Endothelial cell (in vitro differentiated cells): ENCODE results near the gene SEMA3E. TPM values are rescaled to one million over a fixed set of nuclear protein-coding genes. Genes with fewer than 3 reads are reported as not detected.
"Not testable (repeated sequence)": the region's sequence is repeated elsewhere in the genome, so short reads cannot be mapped to it uniquely, and the experiment has no call there.

Source experiments
- DNase-seq: peaks from one replicate; pipeline ENCODE4 v3.0.0; 2021; ENCODE audit warnings: low spot score
- H3K27ac Mint-ChIP-seq: one replicate; pipeline ENCODE4 v1.8.0; 2021; ENCODE audit warnings: mixed read lengths, inconsistent platforms; ENCODE audit not compliant: unreplicated experiment
- H3K27me3 Mint-ChIP-seq: one replicate; pipeline ENCODE4 v1.8.0; 2021; ENCODE audit warnings: mild to moderate bottlenecking, moderate library complexity, mixed read lengths, inconsistent platforms; ENCODE audit not compliant: unreplicated experiment
- H3K36me3 Mint-ChIP-seq: one replicate; pipeline ENCODE4 v1.8.0; 2021; ENCODE audit warnings: mild to moderate bottlenecking, low read depth, mixed read lengths, inconsistent platforms; ENCODE audit not compliant: unreplicated experiment
- H3K4me1 Mint-ChIP-seq: one replicate; pipeline ENCODE4 v1.8.0; 2021; ENCODE audit warnings: mild to moderate bottlenecking, mixed read lengths, inconsistent platforms; ENCODE audit not compliant: unreplicated experiment
- H3K4me3 Mint-ChIP-seq: one replicate; pipeline ENCODE4 v1.8.0; 2021; ENCODE audit warnings: mild to moderate bottlenecking, mixed read lengths, inconsistent platforms; ENCODE audit not compliant: unreplicated experiment
- H3K9me3 Mint-ChIP-seq: one replicate; pipeline ENCODE4 v1.8.0; 2021; ENCODE audit warnings: mixed read lengths, inconsistent platforms; ENCODE audit not compliant: unreplicated experiment
- CTCF ChIP-seq: fragments of 200-600 bp; sonication (generic); IDR thresholded peaks from one replicate; pipeline ENCODE4 v1.5.0; 2021; ENCODE audit warnings: antibody characterized with exemption; ENCODE audit not compliant: unreplicated experiment
- total RNA-seq: library from RNA; stranded (reverse); fragmentation: NEBNext Ultra II Directional; extraction: Animal tissue kit (Norgen Biotek cat#: 25700); gene quantifications from one replicate; pipeline ENCODE4 v1.2.1, GENCODE V29; 2021; ENCODE audit not compliant: unreplicated experiment

The SEMA3E gene
- total RNA-seq, 1 donor from 2014 or later, result 0.62 TPM

GRCh38 chr7:83449781-83450180 lies 199.2 kb downstream of the SEMA3E start:
- H3K4me3 Mint-ChIP-seq, result no peak overlapping the region
- no peak overlapping the region for H3K27ac Mint-ChIP-seq

GRCh38 chr7:83447681-83448080 lies 201.3 kb downstream of the SEMA3E start:
- no peak for DNase-seq
- no peak for TF ChIP-seq CTCF
- no peaks in the 10 kb centered on the region for H3K27me3 Mint-ChIP-seq
- H3K36me3 Mint-ChIP-seq, result no peaks in the 10 kb centered on the region
- no peak overlapping the region for H3K4me3 Mint-ChIP-seq
- no peak overlapping the region for H3K27ac Mint-ChIP-seq
- no peaks in the 10 kb centered on the region for H3K4me1 Mint-ChIP-seq
- H3K9me3 Mint-ChIP-seq, result no peaks in the 10 kb centered on the region

More at GRCh38 chr7:83449781-83450180, 199.2 kb downstream of the SEMA3E start:
- TF ChIP-seq CTCF, result no peak
- no peak for DNase-seq
- no peaks in the 10 kb centered on the region for H3K4me1 Mint-ChIP-seq
- H3K36me3 Mint-ChIP-seq, result no peaks in the 10 kb centered on the region
- no peaks in the 10 kb centered on the region for H3K9me3 Mint-ChIP-seq
- H3K27me3 Mint-ChIP-seq, result no peaks in the 10 kb centered on the region

GRCh38 chr7:83446102-83446669 lies 202.8 kb downstream of the SEMA3E start:
- H3K4me1 Mint-ChIP-seq, result no peaks in the 10 kb centered on the region
- H3K4me3 Mint-ChIP-seq, result no peak overlapping the region
- H3K9me3 Mint-ChIP-seq, result no peaks in the 10 kb centered on the region
- H3K27ac Mint-ChIP-seq, result no peak overlapping the region
- no peaks in the 10 kb centered on the region for H3K27me3 Mint-ChIP-seq
- DNase-seq, result no peak
- H3K36me3 Mint-ChIP-seq, result no peaks in the 10 kb centered on the region
- no peak for TF ChIP-seq CTCF

- no peak for TF ChIP-seq CTCF
- no peak overlapping the region for H3K4me3 Mint-ChIP-seq
- H3K4me1 Mint-ChIP-seq, result no peaks in the 10 kb centered on the region
- H3K27ac Mint-ChIP-seq, result no peak overlapping the region
- no peaks in the 10 kb centered on the region for H3K9me3 Mint-ChIP-seq
- no peak for DNase-seq
- H3K36me3 Mint-ChIP-seq, result no peaks in the 10 kb centered on the region
- H3K27me3 Mint-ChIP-seq, result no peaks in the 10 kb centered on the region
Observed at GRCh38 chr7:83442911-83443310, 206.0 kb downstream of the SEMA3E start.

- no peak overlapping the region for H3K27ac Mint-ChIP-seq
- H3K36me3 Mint-ChIP-seq, result no peaks in the 10 kb centered on the region
- H3K4me3 Mint-ChIP-seq, result no peak overlapping the region
- H3K4me1 Mint-ChIP-seq, result no peaks in the 10 kb centered on the region
- no peaks in the 10 kb centered on the region for H3K27me3 Mint-ChIP-seq
- TF ChIP-seq CTCF, result no peak
- no peak for DNase-seq
- no peaks in the 10 kb centered on the region for H3K9me3 Mint-ChIP-seq
Observed at GRCh38 chr7:83439026-83439425, 209.9 kb downstream of the SEMA3E start.

- H3K27me3 Mint-ChIP-seq, DNase-seq, H3K36me3 Mint-ChIP-seq, H3K4me1 Mint-ChIP-seq, H3K4me3 Mint-ChIP-seq, H3K9me3 Mint-ChIP-seq, H3K27ac Mint-ChIP-seq: not testable (repeated sequence)
Observed at GRCh38 chr7:83430289-83430688, 218.7 kb downstream of the SEMA3E start.
